HG02678 (cell line): ENCODE measurements around the gene SSBP1.
"Not testable (repeated sequence)": the region's sequence is repeated elsewhere in the genome, so short reads cannot be mapped to it uniquely, and the experiment has no call there.

Experiments used
- ATAC-seq: cut with Tn5 transposase; IDR thresholded peaks from one replicate; pipeline ENCODE4 v1.9.1; 2021; ENCODE audit warnings: mild to moderate bottlenecking, moderate library complexity; ENCODE audit not compliant: unreplicated experiment

Gene SSBP1

DNA sequence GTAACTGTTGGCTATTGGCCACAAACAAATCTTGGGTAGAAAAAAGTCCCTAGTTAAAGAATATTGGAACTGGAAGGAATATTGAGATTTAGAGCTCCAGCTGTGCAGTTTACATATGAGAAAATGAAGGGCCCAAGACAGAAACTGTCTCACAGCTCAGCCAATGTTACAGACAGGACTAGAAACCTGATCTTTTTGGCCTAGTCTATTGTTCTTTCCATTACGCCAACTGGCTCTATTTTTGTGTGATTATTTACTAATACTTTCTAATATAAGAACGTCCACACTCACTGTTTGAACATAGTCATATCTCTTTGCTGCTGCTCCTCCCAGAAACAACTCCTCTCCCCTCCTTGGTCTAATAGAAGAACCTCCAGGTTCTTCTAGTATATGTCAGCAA lies 28.8 kb upstream of the SSBP1 start:
- ATAC-seq: no peak

DNA sequence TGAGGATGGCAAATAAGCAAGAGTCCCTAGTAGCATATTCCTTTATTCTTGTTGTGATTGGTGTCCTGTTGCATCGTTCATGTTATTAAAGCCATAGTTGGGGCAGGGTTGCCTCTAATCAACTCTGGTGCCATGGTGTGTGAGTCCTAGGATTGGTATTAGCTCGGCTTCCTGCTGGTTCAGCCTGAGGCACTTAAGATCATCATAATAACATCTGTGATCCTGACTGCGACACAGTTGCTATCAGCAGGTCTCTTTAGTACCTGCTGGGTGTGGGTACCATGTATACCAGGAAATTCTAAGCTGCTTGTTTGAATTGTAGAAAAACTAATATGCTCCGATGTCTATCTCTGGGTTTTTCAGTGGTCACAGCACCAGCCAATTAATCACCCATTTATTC lies 28.4 kb upstream of the SSBP1 start:
- ATAC-seq: no peak

DNA sequence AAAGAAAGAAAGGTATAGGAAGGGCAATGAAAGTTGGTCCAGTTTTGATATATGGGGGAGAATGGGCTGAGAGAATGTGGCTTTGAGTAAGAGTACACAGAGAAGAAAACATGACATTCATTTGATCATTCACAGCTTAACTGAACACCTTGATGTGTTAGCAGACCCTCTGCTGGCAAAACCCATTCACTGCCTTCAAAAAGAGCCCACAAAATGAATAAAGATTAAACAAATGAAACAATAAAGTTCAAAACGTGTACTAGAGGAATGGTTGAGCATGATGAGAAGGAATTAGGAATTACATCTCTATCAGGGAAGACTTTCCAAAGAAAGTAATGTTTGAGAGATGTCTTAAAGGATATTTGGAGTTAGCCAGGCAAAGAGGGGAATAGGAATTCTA lies 27.9 kb upstream of the SSBP1 start:
- ATAC-seq: no peak

DNA sequence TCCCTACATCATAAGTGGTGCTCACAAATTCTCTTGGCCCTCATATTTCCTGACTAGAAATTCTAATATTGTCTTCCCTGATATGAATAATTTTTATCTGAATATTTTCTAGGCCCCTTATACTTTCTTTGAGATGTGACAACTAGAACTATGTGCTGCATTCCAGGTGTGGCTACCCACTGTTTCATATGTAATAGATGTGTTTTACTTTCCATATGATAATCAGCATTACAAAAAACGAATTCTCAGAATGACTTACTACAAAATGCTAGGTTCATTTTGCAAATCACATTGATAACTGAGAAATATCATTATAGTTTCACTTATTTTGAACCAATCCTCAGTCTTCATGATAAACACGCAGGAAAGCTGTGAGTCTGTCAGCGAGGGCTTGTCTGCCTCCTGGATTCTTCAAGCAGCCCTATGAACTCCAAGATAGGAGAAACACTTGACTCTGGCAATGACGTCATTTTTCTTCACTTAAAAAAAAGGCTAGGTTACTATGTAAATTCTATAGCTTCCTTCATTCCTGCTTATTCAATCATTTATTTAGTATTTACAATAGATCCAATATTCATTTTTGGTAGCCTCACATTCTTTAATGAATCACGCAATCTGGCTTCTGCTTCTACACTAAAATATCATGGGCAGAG lies 25.4 kb upstream of the SSBP1 start:
- ATAC-seq: no peak

DNA sequence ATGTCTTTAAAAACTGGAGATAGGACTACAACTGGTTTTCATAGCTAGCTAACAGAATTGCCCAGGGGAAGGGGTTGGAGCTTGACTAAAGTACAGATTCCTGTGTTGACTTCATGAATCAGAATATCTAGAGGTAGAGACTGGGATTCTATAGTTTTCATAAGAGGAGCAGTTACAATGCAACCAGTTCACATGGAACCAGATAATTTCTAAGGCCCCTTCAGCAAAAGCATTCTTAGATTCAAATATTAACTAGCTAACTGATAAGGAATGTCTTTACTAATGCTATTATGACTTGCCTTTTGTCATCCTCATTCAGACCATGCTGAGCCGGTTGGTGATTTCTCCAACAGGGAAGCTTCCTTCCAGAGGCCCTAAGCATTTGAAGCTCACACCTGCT lies 24.3 kb upstream of the SSBP1 start:
- no peak for ATAC-seq

DNA sequence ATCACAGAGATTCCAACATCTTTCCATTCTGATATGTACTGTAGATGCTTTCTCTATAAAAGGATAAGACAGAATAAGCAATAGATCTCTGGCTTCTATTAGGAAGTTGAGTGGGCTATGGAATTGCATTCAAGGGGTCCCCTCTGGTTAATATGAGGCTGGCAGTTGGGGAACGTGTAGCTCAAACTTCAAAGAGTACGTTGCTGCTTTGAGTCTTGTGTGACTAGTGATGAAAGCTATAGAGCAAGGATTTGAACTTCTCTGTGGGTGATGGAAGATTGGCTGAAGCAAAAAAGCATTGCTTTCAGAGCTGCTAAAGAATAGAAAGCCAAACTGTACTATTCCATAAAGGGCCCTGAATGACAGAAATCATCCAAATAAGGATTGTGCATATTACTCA lies 23.6 kb upstream of the SSBP1 start:
- no peak for ATAC-seq

DNA sequence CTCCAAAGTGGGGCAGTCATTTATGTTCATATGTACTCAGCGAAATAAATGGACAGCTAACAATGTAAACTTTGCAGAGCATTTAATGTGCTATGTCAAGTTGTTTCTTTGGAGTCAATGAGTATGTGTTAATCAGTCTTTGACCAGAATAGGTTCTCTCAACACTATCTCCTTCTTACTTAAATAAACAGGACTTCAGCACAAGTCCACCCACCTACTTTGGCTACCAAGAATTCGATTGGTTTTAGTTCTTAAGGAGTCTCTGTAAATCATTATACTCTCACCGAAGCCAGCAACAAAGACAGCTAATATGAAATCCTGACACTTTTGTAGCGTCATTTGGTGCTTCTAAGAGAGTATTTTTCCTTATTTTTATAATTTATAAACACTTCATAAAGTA lies 23.1 kb upstream of the SSBP1 start:
- ATAC-seq: no peak

DNA sequence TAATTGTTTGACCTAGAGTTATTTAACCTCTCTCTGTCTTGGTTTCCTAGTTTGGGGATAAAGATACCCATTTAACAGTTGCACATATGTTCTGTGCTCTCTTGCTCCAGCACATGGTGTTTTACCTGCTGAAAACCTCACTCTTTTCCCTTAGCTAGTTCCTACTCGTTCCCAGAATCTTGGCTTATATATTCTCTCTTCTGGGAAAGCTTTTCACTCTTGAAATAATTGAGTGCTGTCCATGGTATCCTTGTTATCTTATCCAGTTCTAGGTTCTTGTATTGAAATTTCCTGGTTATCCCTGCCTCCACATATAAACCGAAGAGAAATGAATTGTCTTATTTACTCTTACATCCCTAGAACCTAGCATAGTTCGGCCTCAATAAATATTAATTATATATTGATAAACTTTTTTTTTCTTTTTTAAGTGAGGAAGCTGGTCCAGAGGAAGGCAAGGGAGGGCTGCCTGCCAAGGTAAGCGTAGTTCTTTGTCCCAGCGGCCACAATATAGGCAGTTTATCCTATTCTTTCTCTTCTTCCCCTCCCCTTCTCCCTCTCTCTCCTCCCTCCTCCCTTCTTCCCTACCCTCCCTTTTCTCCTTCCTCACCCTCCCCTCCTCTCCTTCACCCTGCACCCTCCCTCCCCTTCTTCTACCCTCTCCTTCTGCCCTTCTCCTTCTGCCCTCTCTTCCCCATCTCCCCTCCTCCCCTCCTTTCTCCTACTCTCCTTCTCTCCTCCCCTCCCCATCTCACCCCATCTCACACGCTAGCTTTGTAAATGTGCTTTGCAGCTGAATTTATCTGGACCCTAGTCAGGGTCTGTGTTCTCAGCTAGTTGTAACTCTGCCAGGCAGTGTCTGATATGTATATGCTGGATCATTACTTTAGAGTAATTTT lies 22.1 kb upstream of the SSBP1 start:
- ATAC-seq: no peak

DNA sequence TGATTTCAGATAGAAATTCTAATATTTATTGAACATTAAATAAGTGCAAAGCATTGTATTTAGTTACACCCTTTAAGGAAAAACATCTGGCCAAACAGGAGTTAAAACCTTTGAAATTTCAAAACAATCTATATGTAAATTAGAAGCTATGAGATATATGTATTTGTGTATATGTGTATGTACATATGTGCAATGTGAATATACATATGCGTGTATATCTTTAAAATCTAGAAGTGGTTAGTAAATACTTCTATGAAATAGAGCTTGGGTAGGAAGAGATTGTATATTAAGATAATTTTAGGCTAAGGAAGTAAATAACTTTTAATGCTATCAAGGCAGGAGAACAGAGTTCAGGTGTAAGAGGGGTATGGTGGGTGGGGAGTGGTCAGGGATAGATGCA lies 20.7 kb upstream of the SSBP1 start:
- ATAC-seq: no peak

DNA sequence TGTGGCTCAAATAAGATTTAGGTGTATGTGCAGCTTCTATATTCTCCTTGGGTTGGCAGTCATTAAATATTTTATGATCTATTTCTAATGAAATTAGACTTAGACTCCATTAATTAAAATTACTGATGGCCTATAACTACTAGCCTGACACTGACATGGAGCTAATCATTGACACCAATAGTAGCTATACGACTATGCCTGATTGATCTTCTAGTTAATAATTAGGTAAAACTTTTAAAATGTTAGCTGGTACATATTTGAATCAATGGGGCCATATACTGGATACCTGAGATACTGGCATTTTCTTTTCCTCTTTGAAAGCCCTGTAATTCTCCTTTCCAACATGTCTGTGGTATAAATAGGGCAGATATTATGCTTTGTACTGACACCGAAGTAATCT lies 15.6 kb upstream of the SSBP1 start:
- ATAC-seq: peak; percentile 53

DNA sequence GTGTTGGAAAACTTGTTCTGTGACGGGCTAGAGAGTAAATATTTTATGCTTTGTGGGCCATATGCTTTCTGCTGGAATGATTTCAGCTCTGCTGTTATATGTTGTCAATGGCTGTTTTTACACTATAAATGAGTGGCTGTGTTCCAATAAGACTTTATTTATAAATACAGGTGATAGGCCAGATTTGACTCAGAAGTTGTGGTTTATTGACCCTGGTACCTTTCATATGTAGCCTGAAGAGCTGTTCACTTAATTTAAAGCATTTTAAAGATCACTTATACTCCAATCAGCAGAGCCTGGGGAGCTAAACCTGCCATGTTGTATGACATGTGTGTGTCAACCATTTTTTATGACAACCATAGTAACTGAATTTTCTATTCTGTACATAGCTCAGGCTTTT lies 9.1 kb upstream of the SSBP1 start:
- ATAC-seq: no peak

DNA sequence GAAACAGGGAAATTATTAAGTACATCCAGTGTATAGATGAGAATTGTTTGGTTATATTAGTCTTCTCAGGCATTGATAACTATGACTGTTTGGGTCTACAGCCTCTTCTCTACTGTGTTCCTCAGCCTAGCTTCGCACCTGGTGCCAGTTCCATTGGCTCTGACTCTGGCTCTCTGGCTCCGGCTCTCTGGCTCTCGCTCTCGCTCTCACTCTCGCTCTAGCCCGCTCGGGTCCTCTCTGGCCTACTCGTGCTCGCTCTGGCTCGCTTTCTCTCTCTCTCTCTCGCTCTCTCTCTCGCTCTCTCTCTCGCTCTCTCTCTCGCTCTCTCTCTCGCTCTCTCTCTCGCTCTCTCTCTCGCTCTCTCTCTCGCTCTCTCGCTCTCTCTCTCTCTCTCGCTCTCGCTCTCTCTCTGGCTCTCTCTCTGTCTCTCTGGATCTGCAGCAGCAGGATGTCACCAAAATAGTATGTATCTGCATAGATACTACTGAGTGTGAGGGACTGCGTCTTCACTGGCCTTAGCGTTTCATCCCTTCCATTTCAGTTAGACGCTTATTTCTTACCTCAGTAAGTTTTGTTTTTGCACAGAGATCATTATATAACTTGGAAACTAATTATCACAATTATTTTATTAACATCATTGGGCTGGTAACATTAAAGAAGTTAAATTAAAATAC lies 6.5 kb upstream of the SSBP1 start:
- no peak for ATAC-seq

DNA sequence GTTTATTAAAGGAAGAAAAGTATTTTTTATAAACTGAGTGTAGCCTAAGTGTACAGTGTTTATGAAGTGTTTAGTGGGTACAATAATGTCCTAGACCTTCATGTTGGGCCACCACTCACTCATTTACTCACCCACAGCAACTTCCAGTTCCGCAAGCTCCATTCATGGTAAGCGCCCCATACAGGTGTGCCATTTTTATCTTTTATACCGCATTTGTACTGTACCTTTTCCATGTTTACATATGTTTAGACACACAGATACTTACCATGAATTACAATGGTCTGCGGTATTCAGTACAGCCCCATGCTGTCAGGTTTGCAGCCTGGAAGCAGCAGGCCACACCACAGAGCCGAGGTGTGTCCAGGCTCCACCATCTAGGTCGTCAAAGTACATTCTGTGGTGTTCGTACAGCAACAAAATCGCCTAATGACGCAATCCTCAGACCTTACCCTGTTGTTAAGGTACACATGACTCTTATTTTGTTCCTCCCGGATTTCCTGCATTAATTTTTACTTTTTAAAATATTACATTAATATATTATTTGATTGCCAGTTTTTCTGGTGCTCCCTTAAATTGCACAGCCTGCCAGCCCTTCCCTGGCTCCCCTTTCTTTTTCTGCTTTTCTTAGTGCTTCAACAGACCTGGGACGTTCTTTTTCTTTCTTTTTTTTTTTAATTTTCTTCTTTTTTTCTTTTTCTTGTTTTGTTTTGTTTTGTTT lies 881 bp upstream of the SSBP1 start:
- no peak for ATAC-seq

DNA sequence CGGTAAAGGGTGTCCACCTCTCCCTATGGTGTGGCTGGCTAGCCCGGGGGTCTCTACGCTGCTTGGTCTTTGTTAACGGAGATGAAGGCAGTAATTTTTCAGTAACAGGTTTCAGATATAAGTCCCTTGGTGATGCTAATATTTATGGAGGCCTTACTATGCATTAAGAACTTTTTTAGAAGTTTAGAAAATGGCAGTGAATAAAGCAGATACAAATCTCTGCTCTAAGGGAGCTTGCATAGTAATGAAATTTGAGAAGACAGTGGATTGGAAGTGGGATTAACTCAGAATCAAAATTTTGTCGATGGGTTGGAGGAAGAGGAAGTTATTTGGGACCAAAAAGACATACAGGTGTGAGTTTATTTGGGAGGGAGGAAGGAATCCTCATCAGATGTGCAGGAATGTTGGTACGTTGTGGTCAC lies 445 bp downstream of the SSBP1 start:
- ATAC-seq: no peak

DNA sequence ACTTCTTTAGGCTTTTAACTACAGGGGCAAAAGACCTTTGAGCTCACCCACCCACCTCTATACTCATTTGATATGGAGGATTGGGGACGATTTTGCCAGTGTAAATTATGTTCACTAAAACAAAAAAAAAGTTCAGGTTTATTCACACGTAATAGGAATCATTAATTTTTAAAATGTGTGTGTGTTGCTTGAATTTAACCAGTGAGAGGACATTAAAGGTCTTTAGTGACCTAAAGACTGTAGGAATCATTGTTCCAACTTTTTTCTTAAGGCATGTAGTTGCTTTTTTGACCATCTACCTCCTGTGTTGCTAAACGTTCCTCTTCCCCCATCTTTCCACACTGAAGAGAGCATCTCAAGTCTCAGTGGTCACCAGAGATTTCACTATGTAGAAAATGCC lies 1.1 kb downstream of the SSBP1 start:
- ATAC-seq: no peak

DNA sequence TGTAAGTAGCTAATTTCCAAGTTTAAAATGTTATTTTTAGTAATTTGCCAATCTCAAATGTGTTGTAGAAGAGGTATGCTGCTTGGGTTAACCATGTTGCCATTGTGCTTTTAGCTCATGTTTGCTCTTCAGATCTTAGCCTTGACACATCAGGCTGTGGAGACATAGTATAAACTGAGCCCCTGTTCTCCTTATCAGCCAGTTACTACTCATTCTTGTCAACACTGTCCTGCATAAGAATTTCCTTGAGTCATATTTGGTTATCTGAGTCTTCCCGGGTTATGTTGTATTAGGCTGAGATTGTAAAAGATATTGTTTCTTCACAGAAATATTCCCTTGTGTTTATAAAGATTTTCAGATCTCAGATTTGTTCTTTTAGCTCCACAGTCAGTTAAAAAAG lies 4.1 kb downstream of the SSBP1 start:
- ATAC-seq: no peak

DNA sequence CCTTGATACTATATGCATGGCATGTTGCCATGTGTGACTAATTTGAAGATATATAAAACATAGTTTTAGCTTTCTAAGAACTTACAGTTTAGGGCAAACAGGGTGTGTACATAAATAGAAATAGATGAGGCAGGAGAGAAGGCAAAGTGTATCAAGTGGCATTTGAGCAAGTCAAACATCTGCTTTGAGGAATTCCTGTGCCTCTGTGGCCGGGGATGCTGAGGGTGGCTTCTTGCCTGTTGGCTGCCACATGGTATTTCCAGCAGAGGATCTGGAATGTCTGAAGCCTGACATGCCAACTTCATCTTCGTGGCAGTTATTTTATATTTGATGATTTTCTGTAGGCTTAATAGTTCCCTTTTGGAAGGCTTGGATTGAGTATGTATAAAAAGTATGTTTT lies 6.0 kb downstream of the SSBP1 start:
- ATAC-seq: no peak

DNA sequence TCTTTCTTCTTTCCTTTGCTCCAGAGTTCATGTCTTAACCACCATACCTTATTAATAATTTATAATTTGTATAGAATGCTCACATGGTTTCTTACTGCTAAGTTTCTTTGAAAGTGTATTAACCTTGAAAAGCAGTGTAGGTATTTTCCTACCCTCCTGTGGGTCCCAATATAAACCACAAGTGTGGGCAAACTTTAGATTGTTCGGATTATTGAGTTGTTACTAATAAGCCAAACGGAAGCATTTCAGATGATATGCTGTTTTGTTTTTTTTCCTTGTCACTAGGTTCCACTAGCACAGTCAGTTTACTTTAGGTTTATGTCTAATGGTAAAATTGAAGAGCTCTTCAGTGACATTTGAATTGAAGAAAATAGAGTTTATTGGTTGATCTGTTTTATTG lies 10.2 kb downstream of the SSBP1 start:
- ATAC-seq: no peak

DNA sequence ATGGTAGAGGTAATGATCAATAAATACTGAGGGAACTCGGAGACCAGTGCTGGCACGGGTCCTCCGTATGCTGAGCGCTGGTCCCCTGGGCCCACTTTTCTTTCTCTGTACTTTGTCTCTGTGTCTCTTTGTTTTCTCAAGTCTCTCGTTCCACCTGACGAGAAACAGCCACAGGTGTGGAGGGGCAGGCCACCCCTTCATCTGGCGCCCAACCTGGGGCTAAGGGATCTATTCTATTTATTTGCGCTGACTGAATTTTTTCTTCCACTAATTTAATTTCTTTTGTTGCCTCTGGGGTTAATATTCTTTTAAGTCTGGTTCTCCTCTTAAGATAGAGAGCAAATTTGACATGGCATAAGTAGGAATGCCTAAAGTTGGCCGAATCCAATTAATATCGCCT lies 13.7 kb downstream of the SSBP1 start:
- ATAC-seq: not testable (repeated sequence)

DNA sequence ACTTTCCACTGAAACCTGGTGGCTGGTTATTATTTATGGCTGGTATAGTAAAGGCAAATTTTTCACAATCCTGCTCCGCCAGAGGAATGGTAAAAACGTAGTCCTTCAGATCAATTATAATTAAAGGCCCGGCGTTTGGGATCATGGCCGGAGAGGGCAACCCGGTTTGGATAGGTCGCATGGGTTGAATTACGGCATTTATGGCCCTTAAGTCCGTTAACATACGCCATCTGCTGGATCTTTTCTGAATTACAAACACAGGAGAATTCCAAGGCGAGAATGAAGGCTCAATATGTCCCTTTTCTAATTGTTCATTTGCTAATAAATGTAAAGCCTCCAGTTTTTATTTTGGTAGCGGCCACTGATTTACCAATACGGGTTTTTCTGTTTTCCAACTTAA lies 14.5 kb downstream of the SSBP1 start:
- no peak for ATAC-seq

DNA sequence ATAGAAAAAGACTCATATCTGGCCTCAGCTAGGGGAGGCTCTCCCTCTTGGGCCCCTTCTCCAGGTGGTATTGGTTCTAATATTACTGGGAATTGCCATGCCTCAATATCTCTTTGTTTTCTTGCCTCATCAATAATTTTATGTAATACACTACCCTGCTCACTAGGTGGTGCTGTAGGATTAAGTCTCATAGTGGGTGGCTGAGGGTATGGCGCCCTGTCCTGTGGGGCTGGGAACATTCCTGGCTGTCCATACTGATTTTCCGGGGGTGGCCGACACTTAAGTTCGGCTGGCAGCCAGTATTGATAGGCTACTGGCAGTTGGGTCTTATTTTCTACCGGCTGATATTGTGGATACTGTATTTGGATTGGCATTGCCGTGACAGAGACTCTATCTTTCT lies 16.8 kb downstream of the SSBP1 start:
- no peak for ATAC-seq
